ENCODE results near the gene AKT2.
"Not testable (repeated sequence)": the region's sequence is repeated elsewhere in the genome, so short reads cannot be mapped to it uniquely, and the experiment has no call there.

The AKT2 gene

GRCh38 chr19:40232949-40233810 is 52.0 kb downstream of the AKT2 start:
- no peak for DNase-seq

GRCh38 chr19:40232479-40232878 is 52.7 kb downstream of the AKT2 start:
- no peak for DNase-seq

- no peak for DNase-seq
Observed at GRCh38 chr19:40231544-40232424, 53.4 kb downstream of the AKT2 start.

- no peak for DNase-seq
Observed at GRCh38 chr19:40231057-40231456, 54.1 kb downstream of the AKT2 start.

- DNase-seq: no peak
Observed at GRCh38 chr19:40229926-40230417, 55.2 kb downstream of the AKT2 start.

GRCh38 chr19:40229484-40229883 is 55.7 kb downstream of the AKT2 start:
- no peak for DNase-seq

- no peak for DNase-seq
Observed at GRCh38 chr19:40228863-40229262, 56.3 kb downstream of the AKT2 start.

- DNase-seq: no peak
Observed at GRCh38 chr19:40228346-40228745, 56.8 kb downstream of the AKT2 start.

GRCh38 chr19:40225440-40226305 is 59.5 kb downstream of the AKT2 start:
- no peak for DNase-seq

GRCh38 chr19:40224342-40225150 is 60.6 kb downstream of the AKT2 start:
- DNase-seq: no peak

GRCh38 chr19:40223135-40223822 is 61.9 kb downstream of the AKT2 start:
- DNase-seq: no peak

- peak; percentile 86 for DNase-seq
Observed at GRCh38 chr19:40221858-40222619, 63.1 kb downstream of the AKT2 start.

- no peak for DNase-seq
Observed at GRCh38 chr19:40220674-40221073, 64.5 kb downstream of the AKT2 start.

GRCh38 chr19:40219721-40220276 is 65.3 kb downstream of the AKT2 start:
- no peak for DNase-seq

GRCh38 chr19:40219029-40219428 is 66.1 kb downstream of the AKT2 start:
- not testable (repeated sequence) for DNase-seq

- no peak for DNase-seq
Observed at GRCh38 chr19:40217934-40218890, 66.9 kb downstream of the AKT2 start, which contains the start of gene TTC9B. TSS of gene TTC9B (minus strand) at chr19:40218384. CDS start at chr19:40218381, 3 bp downstream.

- no peak for DNase-seq
Observed at GRCh38 chr19:40217027-40217810, 67.9 kb downstream of the AKT2 start.

GRCh38 chr19:40216777-40217026 is 68.4 kb downstream of the AKT2 start:
- DNase-seq: no peak
